Measurements from ENCODE around the gene KLHL41.
"Not testable (repeated sequence)": the region's sequence is repeated elsewhere in the genome, so short reads cannot be mapped to it uniquely, and the experiment has no call there.

The KLHL41 gene

GRCh38 chr2:169573160-169573973, 63.9 kb downstream of the KLHL41 start, which contains the start of gene FASTKD1:
FASTKD1 (minus strand) TSS chr2:169573865; CDS start chr2:169572029, 1,836 bp downstream.
- H3K27ac ChIP-seq (ENCODE audit: low read depth, low read length): peak within 1 kb of the TSS; percentile 20

DNA sequence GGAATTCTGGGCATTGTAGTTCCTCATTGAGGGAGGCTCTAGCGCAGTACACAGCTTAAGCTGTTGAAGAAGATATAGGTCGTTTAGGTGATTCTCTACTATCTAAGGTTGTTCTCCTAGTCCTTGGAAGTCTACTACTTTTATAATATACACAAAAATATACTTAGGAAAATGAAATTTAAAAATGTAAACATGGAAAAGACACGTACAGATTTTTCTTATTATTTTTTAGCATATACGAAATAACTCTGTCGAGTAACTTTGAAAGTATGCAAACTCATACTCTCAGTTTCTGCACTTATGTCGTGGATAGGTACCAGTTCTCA, 64.4 kb downstream of the KLHL41 start:
- no peak for DNase-seq
- H3K18ac ChIP-seq (ENCODE audit: low read length): no peak overlapping the region
- H3K23ac ChIP-seq (ENCODE audit: low read length): no peak overlapping the region
- H3K4me2 ChIP-seq (ENCODE audit: low read length): no peak overlapping the region
- H2BK120ac ChIP-seq (ENCODE audit: low read depth, low read length): no peak overlapping the region
- H3K79me2 ChIP-seq (ENCODE audit: control insufficient read depth, insufficient read depth, low read length): peaks cover 5% of the 10 kb centered on the region
- no peak overlapping the region for H3K27ac ChIP-seq (ENCODE audit: low read depth, low read length)
- H3K9ac ChIP-seq (ENCODE audit: low read length): no peak overlapping the region
- H3K36me3 ChIP-seq (ENCODE audit: control insufficient read depth, insufficient read depth, low read length): no peaks in the 10 kb centered on the region
- H3K4me1 ChIP-seq (ENCODE audit: control insufficient read depth, low read depth, low read length): no peaks in the 10 kb centered on the region
- H3K56ac ChIP-seq (ENCODE audit: low read length): no peak overlapping the region
- H3K79me1 ChIP-seq (ENCODE audit: low read length): peaks cover 1% of the 10 kb centered on the region
- H3K27me3 ChIP-seq (ENCODE audit: insufficient read depth, low read length, poor library complexity): no peaks in the 10 kb centered on the region
- H3K4ac ChIP-seq (ENCODE audit: low read depth, low read length): no peak overlapping the region
- no peak overlapping the region for H2BK5ac ChIP-seq (ENCODE audit: low read length)
- H2AK5ac ChIP-seq (ENCODE audit: low read length): no peak overlapping the region
- no CpG with 5 or more reads among the region's 6 CpGs for WGBS (ENCODE audit: extremely low coverage, insufficient coverage, low lambda C conversion rate)
- H2BK15ac ChIP-seq (replicated peaks; ENCODE audit: low read depth): no peak overlapping the region
- no peak overlapping the region for H4K8ac ChIP-seq (ENCODE audit: low read depth, low read length)
- H4K5ac ChIP-seq (ENCODE audit: low read length): no peak overlapping the region
- no peak overlapping the region for H3K4me3 ChIP-seq (ENCODE audit: low read length)

More at GRCh38 chr2:169573160-169573973, 63.9 kb downstream of the KLHL41 start, which contains the start of gene FASTKD1:
- no peaks in the 10 kb centered on the region for H3K4me1 ChIP-seq (ENCODE audit: control insufficient read depth, low read depth, low read length)
- no peak within 1 kb of the TSS for H3K18ac ChIP-seq (ENCODE audit: low read length)
- DNase-seq: peak; percentile 97
- H3K23ac ChIP-seq (ENCODE audit: low read length): no peak within 1 kb of the TSS
- peaks cover 1% of the 10 kb centered on the region for H3K79me1 ChIP-seq (ENCODE audit: low read length)
- no peaks in the 10 kb centered on the region for H3K27me3 ChIP-seq (ENCODE audit: insufficient read depth, low read length, poor library complexity)
- no peak within 1 kb of the TSS for H2BK120ac ChIP-seq (ENCODE audit: low read depth, low read length)
- H2BK15ac ChIP-seq (replicated peaks; ENCODE audit: low read depth): no peak within 1 kb of the TSS
- peak within 1 kb of the TSS; percentile 69 for H3K4me3 ChIP-seq (ENCODE audit: low read length)
- no CpG with 5 or more reads among the region's 33 CpGs for WGBS (ENCODE audit: extremely low coverage, insufficient coverage, low lambda C conversion rate)
- H3K36me3 ChIP-seq (ENCODE audit: control insufficient read depth, insufficient read depth, low read length): no peaks in the 10 kb centered on the region
- no peak within 1 kb of the TSS for H2BK5ac ChIP-seq (ENCODE audit: low read length)
- H3K56ac ChIP-seq (ENCODE audit: low read length): peak within 1 kb of the TSS; percentile 88
- H3K4me2 ChIP-seq (ENCODE audit: low read length): peak within 1 kb of the TSS; percentile 84
- H3K79me2 ChIP-seq (ENCODE audit: control insufficient read depth, insufficient read depth, low read length): peaks cover 5% of the 10 kb centered on the region
- no peak within 1 kb of the TSS for H3K4ac ChIP-seq (ENCODE audit: low read depth, low read length)
- peak within 1 kb of the TSS; percentile 78 for H3K9ac ChIP-seq (ENCODE audit: low read length)
- no peak within 1 kb of the TSS for H2AK5ac ChIP-seq (ENCODE audit: low read length)
- peak within 1 kb of the TSS; percentile 43 for H4K8ac ChIP-seq (ENCODE audit: low read depth, low read length)
- no peak within 1 kb of the TSS for H4K5ac ChIP-seq (ENCODE audit: low read length)

- not testable (repeated sequence) for H2AK5ac ChIP-seq (ENCODE audit: low read length); H3K4ac ChIP-seq (ENCODE audit: low read depth, low read length); H3K36me3 ChIP-seq (ENCODE audit: control insufficient read depth, insufficient read depth, low read length); H3K56ac ChIP-seq (ENCODE audit: low read length); DNase-seq; H3K27me3 ChIP-seq (ENCODE audit: insufficient read depth, low read length, poor library complexity); H3K23ac ChIP-seq (ENCODE audit: low read length); H4K5ac ChIP-seq (ENCODE audit: low read length); H4K8ac ChIP-seq (ENCODE audit: low read depth, low read length); H3K4me1 ChIP-seq (ENCODE audit: control insufficient read depth, low read depth, low read length); H2BK15ac ChIP-seq (replicated peaks; ENCODE audit: low read depth); H3K79me1 ChIP-seq (ENCODE audit: low read length); H2BK5ac ChIP-seq (ENCODE audit: low read length); H3K9ac ChIP-seq (ENCODE audit: low read length); H3K79me2 ChIP-seq (ENCODE audit: control insufficient read depth, insufficient read depth, low read length); H3K4me2 ChIP-seq (ENCODE audit: low read length); H3K4me3 ChIP-seq (ENCODE audit: low read length); H3K18ac ChIP-seq (ENCODE audit: low read length); H3K27ac ChIP-seq (ENCODE audit: low read depth, low read length); H2BK120ac ChIP-seq (ENCODE audit: low read depth, low read length)
- WGBS (ENCODE audit: extremely low coverage, insufficient coverage, low lambda C conversion rate): no CpG with 5 or more reads among the region's 5 CpGs
Observed at GRCh38 chr2:169574539-169574938, 65.0 kb downstream of the KLHL41 start.

DNA sequence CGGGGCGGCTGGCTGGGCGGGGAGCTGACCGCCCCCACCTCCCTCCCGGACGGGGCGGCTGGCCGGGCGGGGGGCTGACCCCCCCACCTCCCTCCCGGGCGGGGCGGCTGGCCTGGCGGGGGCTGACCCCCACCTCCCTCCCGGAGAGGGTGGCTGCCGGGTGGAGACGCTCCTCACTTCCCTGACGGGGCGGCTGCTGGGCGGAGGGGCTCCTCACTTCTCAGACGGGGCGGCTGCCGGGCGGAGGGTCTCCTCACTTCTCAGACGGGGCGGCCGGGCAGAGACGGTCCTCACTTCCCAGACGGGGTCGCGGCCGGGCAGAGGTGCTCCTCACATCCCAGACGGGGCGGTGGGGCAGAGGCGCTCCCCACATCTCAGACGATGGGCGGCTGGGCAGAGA, 65.8 kb downstream of the KLHL41 start:
- not testable (repeated sequence) for H4K5ac ChIP-seq (ENCODE audit: low read length); H4K8ac ChIP-seq (ENCODE audit: low read depth, low read length); H3K79me2 ChIP-seq (ENCODE audit: control insufficient read depth, insufficient read depth, low read length); H2BK120ac ChIP-seq (ENCODE audit: low read depth, low read length); H2BK5ac ChIP-seq (ENCODE audit: low read length); H3K36me3 ChIP-seq (ENCODE audit: control insufficient read depth, insufficient read depth, low read length); H2AK5ac ChIP-seq (ENCODE audit: low read length); H3K4me3 ChIP-seq (ENCODE audit: low read length); H3K18ac ChIP-seq (ENCODE audit: low read length); H3K27ac ChIP-seq (ENCODE audit: low read depth, low read length); H3K4ac ChIP-seq (ENCODE audit: low read depth, low read length); H3K79me1 ChIP-seq (ENCODE audit: low read length); H3K56ac ChIP-seq (ENCODE audit: low read length); H2BK15ac ChIP-seq (replicated peaks; ENCODE audit: low read depth); H3K4me2 ChIP-seq (ENCODE audit: low read length); H3K27me3 ChIP-seq (ENCODE audit: insufficient read depth, low read length, poor library complexity); DNase-seq; H3K9ac ChIP-seq (ENCODE audit: low read length); H3K23ac ChIP-seq (ENCODE audit: low read length); H3K4me1 ChIP-seq (ENCODE audit: control insufficient read depth, low read depth, low read length)
- WGBS (ENCODE audit: extremely low coverage, insufficient coverage, low lambda C conversion rate): no CpG with 5 or more reads among the region's 36 CpGs

Measured in mesendoderm (in vitro differentiated cells).